Measurements from ENCODE around the gene GANAB.
A peak's percentile ranks its signal among the peaks of the same experiment; 100 is the strongest.

DNA sequence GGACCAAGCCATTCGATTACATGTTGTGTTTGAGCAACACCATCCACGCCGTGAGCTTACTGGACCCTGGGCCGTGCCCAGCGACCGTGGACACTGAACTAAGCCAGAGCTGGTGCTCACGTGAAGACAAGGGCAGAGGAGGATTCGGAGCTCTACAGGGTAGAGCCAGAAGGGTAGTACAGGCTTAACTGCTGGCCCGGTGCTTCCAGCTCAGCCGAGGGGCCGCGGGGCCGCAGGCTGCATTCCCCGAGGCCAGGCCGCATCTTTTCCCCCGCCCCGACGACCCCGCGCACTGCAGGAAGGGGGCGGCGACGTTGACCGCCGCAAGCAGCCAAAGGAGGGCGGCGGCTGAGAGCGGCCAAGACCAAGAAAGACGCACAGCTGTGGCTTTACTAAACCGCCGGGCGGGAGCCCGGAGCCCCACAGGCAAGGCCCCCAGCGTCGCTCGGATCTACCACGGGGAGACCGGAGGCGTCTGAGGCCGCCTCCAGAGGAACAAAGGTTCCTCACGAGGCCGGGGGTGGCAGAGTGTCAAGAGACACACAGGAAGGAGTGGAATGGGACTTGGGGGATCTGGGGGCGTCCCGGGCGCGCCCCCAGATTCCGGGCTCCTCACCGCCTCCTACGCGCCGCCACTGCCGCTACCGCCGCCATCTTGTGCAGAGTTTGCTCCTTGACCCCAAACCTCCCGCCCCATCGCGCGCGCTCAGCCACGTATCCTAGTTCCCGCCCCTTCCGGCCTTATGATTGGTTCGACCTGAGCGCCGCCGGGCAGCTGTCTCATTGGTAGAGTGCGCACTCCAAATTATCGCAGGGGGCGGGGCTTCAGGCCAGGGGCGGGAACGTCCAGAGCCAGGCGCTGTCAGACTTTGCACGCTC, at the start of gene GANAB:
- TF ChIP-seq POLR2A (IDR thresholded peaks at IDR 0.05; ENCODE audit: low read depth, low read length) (peak; percentile 81), POLR2AphosphoS5 (IDR thresholded peaks at IDR 0.05; ENCODE audit: low read depth, low read length) (peak; percentile 84), TAF1 (IDR thresholded peaks at IDR 0.05; ENCODE audit: low read depth, low read length) (peak; percentile 92)

All from GM12891 (cell line).